Hematopoietic multipotent progenitor cell treated with erythropoietin and hydrocortisone succinate and interleukin-3 and kit ligand, for 6 days (in vitro differentiated cells): Measurements from ENCODE around the gene NOTCH4.
"Not testable (repeated sequence)": the region's sequence is repeated elsewhere in the genome, so short reads cannot be mapped to it uniquely, and the experiment has no call there.

ENCODE experiments used
- DNase-seq: peaks from one replicate; pipeline ENCODE4 v3.0.0-alpha.2; 2015

Gene NOTCH4

GRCh38 chr6:32223258-32224235 lies at the start of gene NOTCH4:
Gene NOTCH4 (minus strand): TSS chr6:32224067. CDS start chr6:32223928, 139 bp downstream.
- no peak for DNase-seq

- no peak for DNase-seq
Measured at GRCh38 chr6:32271429-32271828, 47.6 kb upstream of the NOTCH4 start.

- DNase-seq: not testable (repeated sequence)
Measured at GRCh38 chr6:32268459-32268858, 44.6 kb upstream of the NOTCH4 start.

GRCh38 chr6:32267035-32267434 lies 43.2 kb upstream of the NOTCH4 start:
- DNase-seq: no peak

GRCh38 chr6:32257262-32257661 lies 33.4 kb upstream of the NOTCH4 start:
- DNase-seq: not testable (repeated sequence)

- peak; percentile 68 for DNase-seq
Measured at GRCh38 chr6:32255199-32256153, 31.6 kb upstream of the NOTCH4 start.

- no peak for DNase-seq
Measured at GRCh38 chr6:32254761-32255198, 30.9 kb upstream of the NOTCH4 start.

- no peak for DNase-seq
Measured at GRCh38 chr6:32252331-32253009, 28.6 kb upstream of the NOTCH4 start.

GRCh38 chr6:32249262-32249661 lies 25.4 kb upstream of the NOTCH4 start:
- no peak for DNase-seq

- no peak for DNase-seq
Measured at GRCh38 chr6:32247401-32247800, 23.5 kb upstream of the NOTCH4 start.

- peak; percentile 78 for DNase-seq
Measured at GRCh38 chr6:32244946-32245398, 21.1 kb upstream of the NOTCH4 start.

GRCh38 chr6:32244270-32244669 lies 20.4 kb upstream of the NOTCH4 start:
- no peak for DNase-seq

- not testable (repeated sequence) for DNase-seq
Measured at GRCh38 chr6:32242318-32242813, 18.5 kb upstream of the NOTCH4 start.

- no peak for DNase-seq
Measured at GRCh38 chr6:32240686-32241085, 16.8 kb upstream of the NOTCH4 start.

- DNase-seq: no peak
Measured at GRCh38 chr6:32239462-32239861, 15.6 kb upstream of the NOTCH4 start.

GRCh38 chr6:32234934-32235333 lies 11.1 kb upstream of the NOTCH4 start:
- DNase-seq: no peak

- DNase-seq: no peak
Measured at GRCh38 chr6:32226434-32226833, 2.6 kb upstream of the NOTCH4 start.

- DNase-seq: no peak
Measured at GRCh38 chr6:32224696-32225095, 829 bp upstream of the NOTCH4 start.

- no peak for DNase-seq
Measured at GRCh38 chr6:32222333-32223230, 1.3 kb downstream of the NOTCH4 start.

- no peak for DNase-seq
Measured at GRCh38 chr6:32220021-32220420, 3.8 kb downstream of the NOTCH4 start.

GRCh38 chr6:32218167-32218566 lies 5.7 kb downstream of the NOTCH4 start:
- DNase-seq: no peak
